GM06990 (cell line): ENCODE measurements around the gene HOXD12.
A peak's percentile ranks its signal among the peaks of the same experiment; 100 is the strongest.

ENCODE experiments used
- DNase-seq: peaks from one replicate; pipeline ENCODE4 v3.0.0-alpha.2; 2011; ENCODE audit not compliant: insufficient read length; ENCODE audit errors: extremely low read depth
- H3K27me3 ChIP-seq: replicated peaks from 2 replicates; pipeline ENCODE4 v1.6.0; 2011; ENCODE audit warnings: low read length; ENCODE audit not compliant: control insufficient read depth, insufficient read depth
- H3K36me3 ChIP-seq: 2 replicates; pipeline ENCODE4 v1.5.1; 2011; ENCODE audit warnings: low read length; ENCODE audit not compliant: control insufficient read depth, insufficient read depth
- H3K4me3 ChIP-seq: replicated peaks from 2 replicates; pipeline ENCODE4 v1.5.1; 2011; ENCODE audit warnings: low read depth, mild to moderate bottlenecking, control low read depth, low read length
- TF ChIP-seq, protein P1 (sequence below): IDR thresholded peaks from 2 replicates; pipeline ENCODE4 v1.5.1; 2011; ENCODE audit warnings: low read length, control low read depth, mild to moderate bottlenecking, inconsistent platforms; ENCODE audit not compliant: insufficient read depth, poor library complexity, severe bottlenecking

The HOXD12 gene

DNA sequence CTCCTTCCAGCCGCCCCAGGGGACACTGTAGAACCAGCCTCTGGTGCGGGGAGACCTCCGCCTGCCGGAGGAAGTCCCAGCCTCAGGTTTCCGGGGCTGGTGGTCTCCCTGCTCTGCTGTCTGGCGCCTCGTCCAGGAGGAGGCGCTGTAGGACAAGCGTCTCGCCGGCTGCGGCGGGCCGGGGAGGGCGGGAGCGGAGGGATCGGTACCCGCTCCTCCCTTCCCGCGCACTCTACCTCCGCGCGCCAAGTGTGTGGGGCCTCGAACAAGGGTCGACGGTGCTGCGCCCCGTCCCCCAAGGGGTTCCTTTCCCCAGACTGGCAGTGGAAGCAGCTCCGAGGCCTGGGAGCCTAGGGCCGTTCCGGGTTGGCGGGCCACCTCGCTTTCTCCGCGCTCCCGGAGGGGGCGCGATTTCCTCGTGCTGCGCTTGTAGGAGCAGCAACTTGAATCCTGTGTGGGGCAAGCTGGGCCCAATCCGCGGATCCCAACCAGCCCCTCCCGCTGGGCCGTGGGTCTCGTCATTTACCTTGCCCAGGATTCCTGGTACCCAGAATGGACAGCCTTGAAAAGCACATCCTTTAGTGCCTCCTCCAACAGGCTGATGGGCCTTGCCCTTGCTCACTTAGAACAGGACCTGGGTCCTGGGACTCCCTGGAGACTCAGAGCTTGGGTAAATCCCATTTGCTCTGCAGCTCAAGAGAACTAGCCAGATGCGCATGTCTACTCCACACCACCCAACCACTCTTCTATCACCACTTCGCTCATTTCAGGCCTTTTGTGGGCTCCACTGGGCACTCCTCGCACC is 41.1 kb downstream of the HOXD12 start:
- Histone ChIP-seq H3K27me3 (no peaks in the 10 kb centered on the region), H3K36me3 (no peaks in the 10 kb centered on the region), H3K4me3 (peak overlapping the region; percentile 59)
- DNase-seq: peak; percentile 80
- TF ChIP-seq, protein P1, sequence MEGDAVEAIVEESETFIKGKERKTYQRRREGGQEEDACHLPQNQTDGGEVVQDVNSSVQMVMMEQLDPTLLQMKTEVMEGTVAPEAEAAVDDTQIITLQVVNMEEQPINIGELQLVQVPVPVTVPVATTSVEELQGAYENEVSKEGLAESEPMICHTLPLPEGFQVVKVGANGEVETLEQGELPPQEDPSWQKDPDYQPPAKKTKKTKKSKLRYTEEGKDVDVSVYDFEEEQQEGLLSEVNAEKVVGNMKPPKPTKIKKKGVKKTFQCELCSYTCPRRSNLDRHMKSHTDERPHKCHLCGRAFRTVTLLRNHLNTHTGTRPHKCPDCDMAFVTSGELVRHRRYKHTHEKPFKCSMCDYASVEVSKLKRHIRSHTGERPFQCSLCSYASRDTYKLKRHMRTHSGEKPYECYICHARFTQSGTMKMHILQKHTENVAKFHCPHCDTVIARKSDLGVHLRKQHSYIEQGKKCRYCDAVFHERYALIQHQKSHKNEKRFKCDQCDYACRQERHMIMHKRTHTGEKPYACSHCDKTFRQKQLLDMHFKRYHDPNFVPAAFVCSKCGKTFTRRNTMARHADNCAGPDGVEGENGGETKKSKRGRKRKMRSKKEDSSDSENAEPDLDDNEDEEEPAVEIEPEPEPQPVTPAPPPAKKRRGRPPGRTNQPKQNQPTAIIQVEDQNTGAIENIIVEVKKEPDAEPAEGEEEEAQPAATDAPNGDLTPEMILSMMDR: peak; percentile 93

DNA sequence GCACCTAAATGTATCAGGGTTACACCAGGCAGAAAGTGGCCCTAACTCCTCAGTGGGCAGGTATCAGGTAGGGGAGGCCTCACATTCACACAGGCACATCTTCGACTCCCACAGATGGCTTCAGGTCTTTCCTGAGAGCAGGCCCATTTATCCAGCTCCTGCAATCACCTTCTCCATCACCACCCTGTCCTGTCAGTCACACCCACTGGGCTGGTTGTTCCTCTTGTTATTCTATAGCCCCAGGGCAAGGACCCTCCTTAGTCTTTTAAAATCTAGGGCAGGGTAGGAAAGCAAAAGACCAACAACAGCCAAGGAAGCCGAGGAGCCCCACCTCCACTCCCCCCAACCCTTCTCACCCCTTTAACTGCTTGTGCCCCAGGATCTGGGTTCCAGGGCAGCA is 42.7 kb downstream of the HOXD12 start:
- TF ChIP-seq, protein P1: no peak
- H3K4me3 ChIP-seq: no peak overlapping the region
- H3K27me3 ChIP-seq: no peaks in the 10 kb centered on the region; the same call in 1 of the 2 replicates
- no peak for DNase-seq
- H3K36me3 ChIP-seq: no peaks in the 10 kb centered on the region

DNA sequence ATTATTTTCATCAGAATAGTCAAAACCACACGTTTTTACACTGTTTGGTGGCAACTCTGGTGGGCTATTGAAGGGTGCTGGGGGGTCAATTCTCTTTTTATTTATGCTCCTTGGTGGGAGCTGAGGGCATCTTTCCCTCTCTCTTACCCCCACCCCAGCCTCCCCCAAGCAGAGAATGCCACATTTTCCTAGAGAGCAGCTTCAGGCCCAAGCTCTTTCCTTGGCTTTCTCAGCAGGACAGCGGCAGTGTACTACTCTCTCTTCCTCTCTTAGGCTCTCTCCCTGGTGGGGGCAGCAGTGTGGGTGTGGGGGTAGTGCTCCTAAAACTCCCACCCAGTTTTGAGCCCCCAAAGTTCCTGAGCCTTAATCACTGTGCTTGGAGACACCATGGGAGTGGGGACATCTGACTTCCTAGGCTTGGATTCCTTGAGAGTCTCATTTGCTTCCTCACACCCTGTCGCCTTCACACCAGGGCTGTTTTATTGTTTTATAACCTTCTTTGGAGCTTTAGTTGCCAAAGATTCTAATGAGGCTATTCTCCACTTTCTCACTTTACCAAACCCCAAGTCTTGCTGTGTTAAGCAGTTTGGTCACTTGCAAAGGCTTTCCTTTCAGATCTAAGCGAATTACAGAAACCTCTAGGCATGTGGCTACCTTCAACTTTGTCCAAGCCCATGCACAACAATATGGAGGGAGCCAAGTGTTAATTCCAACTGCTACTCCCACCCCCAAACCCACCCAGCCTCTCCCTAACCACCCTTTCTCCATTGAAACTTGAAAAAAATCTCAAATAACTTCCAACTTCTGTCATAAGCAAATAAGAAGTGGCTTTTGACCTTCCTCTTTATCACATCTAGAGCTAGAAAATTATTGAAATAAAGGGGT is 45.7 kb downstream of the HOXD12 start:
- DNase-seq: no peak
- no peaks in the 10 kb centered on the region for H3K36me3 ChIP-seq
- no peak overlapping the region for H3K4me3 ChIP-seq
- TF ChIP-seq, protein P1: no peak
- H3K27me3 ChIP-seq: no peaks in the 10 kb centered on the region; the same call in 1 of the 2 replicates

DNA sequence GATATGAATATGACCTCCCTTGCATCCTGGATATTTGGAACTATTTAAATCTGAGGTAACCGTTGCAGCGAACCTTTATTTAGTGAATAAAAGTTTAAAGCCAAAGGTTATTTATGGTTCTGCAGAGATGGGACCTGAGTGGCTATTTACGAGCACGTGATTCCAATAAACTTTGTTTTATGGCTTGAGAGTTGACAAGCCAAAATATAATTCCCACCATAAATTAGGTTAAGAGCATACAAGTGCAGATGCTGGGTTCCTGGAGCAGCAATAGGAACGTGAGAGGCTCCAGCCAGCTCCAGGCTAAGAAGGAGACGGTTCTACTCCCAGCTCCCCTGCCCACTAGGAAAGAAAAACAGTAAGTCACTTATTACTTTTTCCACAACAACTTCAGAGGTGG is 46.5 kb downstream of the HOXD12 start:
- peaks cover 2% of the 10 kb centered on the region; the same call in 1 of the 2 replicates for H3K27me3 ChIP-seq
- H3K36me3 ChIP-seq: no peaks in the 10 kb centered on the region

DNA sequence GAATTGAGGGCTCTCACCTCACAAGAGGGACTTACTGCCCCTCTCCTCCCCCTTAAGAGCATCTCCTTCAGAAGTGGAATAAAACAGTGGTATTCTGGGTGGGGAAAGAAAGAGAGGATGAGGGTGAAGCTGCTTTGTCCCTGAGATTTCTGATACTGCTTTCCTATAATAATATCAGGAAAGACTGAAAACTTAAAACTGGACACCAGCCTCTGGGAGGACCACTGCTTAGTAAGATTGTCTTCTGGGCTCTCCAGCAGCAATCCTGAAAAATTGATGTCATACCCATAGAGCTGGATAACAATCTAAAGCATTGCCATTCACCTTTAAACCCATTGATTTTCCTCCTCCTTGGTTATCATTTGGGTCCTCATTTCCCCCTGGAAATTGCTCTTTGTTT is 47.0 kb downstream of the HOXD12 start:
- Histone ChIP-seq H3K36me3 (no peaks in the 10 kb centered on the region), H3K27me3 (peaks cover 2% of the 10 kb centered on the region; the same call in 1 of the 2 replicates), H3K4me3 (no peak overlapping the region)
- TF ChIP-seq, protein P1: no peak
- no peak for DNase-seq

More for the DNA sequence above, 46.5 kb downstream of the HOXD12 start:
- no peak overlapping the region for H3K4me3 ChIP-seq
- no peak for DNase-seq
- TF ChIP-seq, protein P1: no peak
